SK-N-SH treated with all-trans-retinoic acid at 6 μM for 48 hours (cell line): ENCODE data around the gene EZR.

Experiments
- PPARA ChIP-seq: fragments of 250-450 bp; sonication (Bioruptor Pico); IDR thresholded peaks from 2 replicates; pipeline ENCODE4 v1.5.0; 2020; ENCODE audit warnings: mild to moderate bottlenecking, borderline replicate concordance
- TF ChIP-seq, protein P1 (sequence below): fragments of 250-450 bp; sonication (Bioruptor Pico); IDR thresholded peaks from 2 replicates; pipeline ENCODE4 v1.8.0; 2020; ENCODE audit warnings: mild to moderate bottlenecking, moderate library complexity, borderline replicate concordance

DNA sequence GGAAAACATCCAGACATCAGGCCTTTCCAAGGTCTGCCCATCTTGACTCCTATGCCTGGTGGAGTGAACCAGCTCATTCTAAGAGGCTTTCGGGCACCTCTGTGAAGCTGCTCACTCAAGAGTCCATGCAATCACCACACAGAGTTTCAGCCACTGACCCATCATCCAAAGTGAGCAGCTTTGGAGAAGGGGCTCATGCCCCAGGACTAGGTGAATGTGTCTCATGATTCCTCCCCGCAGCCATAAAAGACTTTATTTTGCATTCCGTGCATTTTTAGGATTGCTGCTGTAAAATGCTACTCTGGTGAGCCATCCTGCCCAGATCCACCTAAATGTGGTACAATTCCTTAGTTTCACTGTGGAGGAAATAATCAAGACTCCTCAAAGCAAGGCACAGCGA is 44.5 kb upstream of the EZR start:
- TF ChIP-seq, protein P1, sequence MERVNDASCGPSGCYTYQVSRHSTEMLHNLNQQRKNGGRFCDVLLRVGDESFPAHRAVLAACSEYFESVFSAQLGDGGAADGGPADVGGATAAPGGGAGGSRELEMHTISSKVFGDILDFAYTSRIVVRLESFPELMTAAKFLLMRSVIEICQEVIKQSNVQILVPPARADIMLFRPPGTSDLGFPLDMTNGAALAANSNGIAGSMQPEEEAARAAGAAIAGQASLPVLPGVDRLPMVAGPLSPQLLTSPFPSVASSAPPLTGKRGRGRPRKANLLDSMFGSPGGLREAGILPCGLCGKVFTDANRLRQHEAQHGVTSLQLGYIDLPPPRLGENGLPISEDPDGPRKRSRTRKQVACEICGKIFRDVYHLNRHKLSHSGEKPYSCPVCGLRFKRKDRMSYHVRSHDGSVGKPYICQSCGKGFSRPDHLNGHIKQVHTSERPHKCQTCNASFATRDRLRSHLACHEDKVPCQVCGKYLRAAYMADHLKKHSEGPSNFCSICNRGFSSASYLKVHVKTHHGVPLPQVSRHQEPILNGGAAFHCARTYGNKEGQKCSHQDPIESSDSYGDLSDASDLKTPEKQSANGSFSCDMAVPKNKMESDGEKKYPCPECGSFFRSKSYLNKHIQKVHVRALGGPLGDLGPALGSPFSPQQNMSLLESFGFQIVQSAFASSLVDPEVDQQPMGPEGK (CRISPR knock-in tag) = no peak
- no peak for TF ChIP-seq PPARA
